K562 (cell line): ENCODE measurements around the gene IZUMO1R. TPM values are rescaled to one million over a fixed set of nuclear protein-coding genes. Genes with fewer than 3 reads are reported as not detected.

ENCODE experiments used
- DEAF1 ChIP-seq: fragments of 450-650 bp; formaldehyde crosslinking; IDR thresholded peaks from 2 replicates; pipeline ENCODE4 v1.4.0; 2020; ENCODE audit warnings: mild to moderate bottlenecking, moderate library complexity
- MEF2D ChIP-seq: conservative IDR thresholded peaks from 2 replicates; pipeline ENCODE4 v1.6.1; 2016; ENCODE audit warnings: low read depth, missing genetic modification characterization, missing compliant biosample characterization
- RREB1 ChIP-seq: fragments of 250-450 bp; sonication (Bioruptor Pico); IDR thresholded peaks from 2 replicates; pipeline ENCODE4 v1.4.0; 2020
- SP2 ChIP-seq: IDR thresholded peaks from 2 replicates; pipeline ENCODE4 v1.6.1; 2011; ENCODE audit warnings: mild to moderate bottlenecking, low read depth, low read length, moderate library complexity; ENCODE audit not compliant: poor library complexity, severe bottlenecking; ENCODE audit errors: extremely low read depth
- ZNF311 ChIP-seq: fragments of 250-450 bp; sonication (Bioruptor Pico); IDR thresholded peaks from 2 replicates; pipeline ENCODE4 v1.4.0; 2020; ENCODE audit warnings: mild to moderate bottlenecking, moderate library complexity
- polyA plus RNA-seq, 8 experiments: library from polyadenylated mRNA; depleted of rRNA in 4 of 8; stranded (reverse) in 5 of 8; unstranded in 3 of 8; fragments of >200 nt; fragmentation: Nextera tagmentation in 2 of 8; fragmentation: Illumina TruSeq in 1 of 8; extraction: Ambion mirVana in 2 of 8; extraction: Trizol in 1 of 8; gene quantifications; 2 replicates each; pipeline versions ENCODE4 v1.2.1 to v1.2.3, GENCODE V29; 2011 to 2014; ENCODE audit warnings: inconsistent platforms in 1 of 8, missing spikeins in 1 of 8
- total RNA-seq, 7 experiments: library from RNA; depleted of rRNA in 6 of 7; stranded (reverse); fragments of >200 nt in 6 of 7; fragmentation: Illumina TruSeq in 2 of 7; extraction: Trizol in 2 of 7; gene quantifications; 2 replicates each; pipeline versions ENCODE4 v1.2.1 to v1.2.3, GENCODE V29; 2011 to 2021; ENCODE audit warnings: low replicate concordance in 1 of 7
- TF ChIP-seq, protein P1 (sequence below): sonication (generic); formaldehyde crosslinking; IDR thresholded peaks from 2 replicates; pipeline ENCODE4 v1.8.1; 2023; ENCODE audit warnings: mild to moderate bottlenecking, missing genetic modification reagents

The IZUMO1R gene
- total and polyA plus RNA-seq, 9 of the 15 experiments (the other 6 are each of a cell fraction or from before 2014, with no cell fraction given): not detected

DNA sequence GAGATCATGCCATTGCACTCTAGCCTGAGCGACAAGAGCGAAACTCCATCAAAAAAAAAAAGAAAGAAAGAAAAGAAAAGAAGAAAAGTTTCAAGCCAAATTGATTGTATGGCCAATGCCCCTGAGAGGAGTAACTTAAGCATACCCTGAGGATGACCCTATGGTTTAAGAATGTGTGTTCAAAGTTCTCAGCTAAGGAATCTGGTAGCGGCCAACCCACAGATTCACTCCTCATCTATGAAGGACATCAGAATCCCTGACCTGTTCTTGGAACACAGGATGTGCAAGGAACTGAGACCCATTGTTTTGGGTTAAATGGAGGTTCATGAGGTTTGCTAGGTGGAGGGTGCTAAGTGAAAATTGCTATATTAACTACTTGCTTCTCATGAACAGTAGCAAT, 18.1 kb downstream of the IZUMO1R start (continued):
- TF ChIP-seq RREB1: no peak
- no peak for TF ChIP-seq ZNF311
- TF ChIP-seq MEF2D (tag): no peak
- TF ChIP-seq, protein P1, sequence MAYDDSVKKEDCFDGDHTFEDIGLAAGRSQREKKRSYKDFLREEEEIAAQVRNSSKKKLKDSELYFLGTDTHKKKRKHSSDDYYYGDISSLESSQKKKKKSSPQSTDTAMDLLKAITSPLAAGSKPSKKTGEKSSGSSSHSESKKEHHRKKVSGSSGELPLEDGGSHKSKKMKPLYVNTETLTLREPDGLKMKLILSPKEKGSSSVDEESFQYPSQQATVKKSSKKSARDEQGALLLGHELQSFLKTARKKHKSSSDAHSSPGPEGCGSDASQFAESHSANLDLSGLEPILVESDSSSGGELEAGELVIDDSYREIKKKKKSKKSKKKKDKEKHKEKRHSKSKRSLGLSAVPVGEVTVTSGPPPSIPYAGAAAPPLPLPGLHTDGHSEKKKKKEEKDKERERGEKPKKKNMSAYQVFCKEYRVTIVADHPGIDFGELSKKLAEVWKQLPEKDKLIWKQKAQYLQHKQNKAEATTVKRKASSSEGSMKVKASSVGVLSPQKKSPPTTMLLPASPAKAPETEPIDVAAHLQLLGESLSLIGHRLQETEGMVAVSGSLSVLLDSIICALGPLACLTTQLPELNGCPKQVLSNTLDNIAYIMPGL: no peak
- TF ChIP-seq SP2: no peak
- no peak for TF ChIP-seq DEAF1
